ENCODE results near the gene CAMTA1.

- no peak for TF ChIP-seq CTCF (IDR thresholded peaks at IDR 0.05; ENCODE audit: borderline replicate concordance, extremely low read depth, low read length, poor library complexity, severe bottlenecking)
- no peak for TF ChIP-seq EZH2 (IDR thresholded peaks at IDR 0.05; ENCODE audit: borderline replicate concordance, low read depth, low read length, severe bottlenecking)
Observed at GRCh38 chr1:7257225-7257624, 472.0 kb downstream of the CAMTA1 start.

Data from DND-41 (cell line).